ENCODE data around the gene TMEM50A.
"Not testable (repeated sequence)": the region's sequence is repeated elsewhere in the genome, so short reads cannot be mapped to it uniquely, and the experiment has no call there.

The TMEM50A gene

GRCh38 chr1:25309085-25309484 is 29.0 kb upstream of the TMEM50A start:
- H3K4me3 ChIP-seq (ENCODE audit: low read depth in 1 of 5, low read length in 5 of 5); H3K9me3 ChIP-seq (ENCODE audit: control insufficient read depth in 5 of 5, low read length in 5 of 5); H3K9ac ChIP-seq (ENCODE audit: low read length in 5 of 5); H3K4me1 ChIP-seq (ENCODE audit: control insufficient read depth in 5 of 5, insufficient read depth in 5 of 5, low read length in 5 of 5); H3K27ac ChIP-seq (ENCODE audit: low read depth, low read length); H3K27me3 ChIP-seq (ENCODE audit: control insufficient read depth in 5 of 5, insufficient read depth in 4 of 5, low read length in 5 of 5); H3K36me3 ChIP-seq (ENCODE audit: control insufficient read depth in 5 of 5, insufficient read depth in 5 of 5, low read length in 5 of 5): not testable (repeated sequence)

- not testable (repeated sequence) for H3K27me3 ChIP-seq (ENCODE audit: control insufficient read depth in 5 of 5, insufficient read depth in 4 of 5, low read length in 5 of 5); H3K27ac ChIP-seq (ENCODE audit: low read depth, low read length); H3K4me3 ChIP-seq (ENCODE audit: low read depth in 1 of 5, low read length in 5 of 5); H3K4me1 ChIP-seq (ENCODE audit: control insufficient read depth in 5 of 5, insufficient read depth in 5 of 5, low read length in 5 of 5); H3K36me3 ChIP-seq (ENCODE audit: control insufficient read depth in 5 of 5, insufficient read depth in 5 of 5, low read length in 5 of 5); H3K9me3 ChIP-seq (ENCODE audit: control insufficient read depth in 5 of 5, low read length in 5 of 5); H3K9ac ChIP-seq (ENCODE audit: low read length in 5 of 5)
These were observed 28.6 kb upstream of the TMEM50A start for GRCh38 chr1:25309486-25309885.

GRCh38 chr1:25312806-25313470 is 25.2 kb upstream of the TMEM50A start:
- not testable (repeated sequence) for H3K27me3 ChIP-seq (ENCODE audit: control insufficient read depth in 5 of 5, insufficient read depth in 4 of 5, low read length in 5 of 5); H3K9ac ChIP-seq (ENCODE audit: low read length in 5 of 5); H3K4me1 ChIP-seq (ENCODE audit: control insufficient read depth in 5 of 5, insufficient read depth in 5 of 5, low read length in 5 of 5); H3K4me3 ChIP-seq (ENCODE audit: low read depth in 1 of 5, low read length in 5 of 5); H3K36me3 ChIP-seq (ENCODE audit: control insufficient read depth in 5 of 5, insufficient read depth in 5 of 5, low read length in 5 of 5); H3K9me3 ChIP-seq (ENCODE audit: control insufficient read depth in 5 of 5, low read length in 5 of 5); H3K27ac ChIP-seq (ENCODE audit: low read depth, low read length)

GRCh38 chr1:25320314-25320938 is 17.7 kb upstream of the TMEM50A start:
- not testable (repeated sequence) for H3K9me3 ChIP-seq (ENCODE audit: control insufficient read depth in 5 of 5, low read length in 5 of 5); H3K27ac ChIP-seq (ENCODE audit: low read depth, low read length); H3K9ac ChIP-seq (ENCODE audit: low read length in 5 of 5); H3K4me1 ChIP-seq (ENCODE audit: control insufficient read depth in 5 of 5, insufficient read depth in 5 of 5, low read length in 5 of 5); H3K27me3 ChIP-seq (ENCODE audit: control insufficient read depth in 5 of 5, insufficient read depth in 4 of 5, low read length in 5 of 5); H3K4me3 ChIP-seq (ENCODE audit: low read depth in 1 of 5, low read length in 5 of 5); H3K36me3 ChIP-seq (ENCODE audit: control insufficient read depth in 5 of 5, insufficient read depth in 5 of 5, low read length in 5 of 5)

- H3K4me1 ChIP-seq (ENCODE audit: control insufficient read depth in 5 of 5, insufficient read depth in 5 of 5, low read length in 5 of 5); H3K9me3 ChIP-seq (ENCODE audit: control insufficient read depth in 5 of 5, low read length in 5 of 5); H3K36me3 ChIP-seq (ENCODE audit: control insufficient read depth in 5 of 5, insufficient read depth in 5 of 5, low read length in 5 of 5); H3K27ac ChIP-seq (ENCODE audit: low read depth, low read length); H3K9ac ChIP-seq (ENCODE audit: low read length in 5 of 5); H3K4me3 ChIP-seq (ENCODE audit: low read depth in 1 of 5, low read length in 5 of 5); H3K27me3 ChIP-seq (ENCODE audit: control insufficient read depth in 5 of 5, insufficient read depth in 4 of 5, low read length in 5 of 5): not testable (repeated sequence)
These were observed 16.0 kb upstream of the TMEM50A start for GRCh38 chr1:25322127-25322526.

GRCh38 chr1:25324407-25324806 is 13.7 kb upstream of the TMEM50A start:
- H3K9ac ChIP-seq (ENCODE audit: low read length in 5 of 5); H3K27ac ChIP-seq (ENCODE audit: low read depth, low read length); H3K4me1 ChIP-seq (ENCODE audit: control insufficient read depth in 5 of 5, insufficient read depth in 5 of 5, low read length in 5 of 5); H3K36me3 ChIP-seq (ENCODE audit: control insufficient read depth in 5 of 5, insufficient read depth in 5 of 5, low read length in 5 of 5); H3K4me3 ChIP-seq (ENCODE audit: low read depth in 1 of 5, low read length in 5 of 5); H3K27me3 ChIP-seq (ENCODE audit: control insufficient read depth in 5 of 5, insufficient read depth in 4 of 5, low read length in 5 of 5); H3K9me3 ChIP-seq (ENCODE audit: control insufficient read depth in 5 of 5, low read length in 5 of 5): not testable (repeated sequence)

- not testable (repeated sequence) for H3K27ac ChIP-seq (ENCODE audit: low read depth, low read length); H3K4me1 ChIP-seq (ENCODE audit: control insufficient read depth in 5 of 5, insufficient read depth in 5 of 5, low read length in 5 of 5); H3K36me3 ChIP-seq (ENCODE audit: control insufficient read depth in 5 of 5, insufficient read depth in 5 of 5, low read length in 5 of 5); H3K27me3 ChIP-seq (ENCODE audit: control insufficient read depth in 5 of 5, insufficient read depth in 4 of 5, low read length in 5 of 5); H3K9me3 ChIP-seq (ENCODE audit: control insufficient read depth in 5 of 5, low read length in 5 of 5); H3K9ac ChIP-seq (ENCODE audit: low read length in 5 of 5); H3K4me3 ChIP-seq (ENCODE audit: low read depth in 1 of 5, low read length in 5 of 5)
These were observed 10.0 kb upstream of the TMEM50A start for GRCh38 chr1:25327864-25328790.

- H3K4me1 ChIP-seq (ENCODE audit: control insufficient read depth in 5 of 5, insufficient read depth in 5 of 5, low read length in 5 of 5); H3K9ac ChIP-seq (ENCODE audit: low read length in 5 of 5); H3K9me3 ChIP-seq (ENCODE audit: control insufficient read depth in 5 of 5, low read length in 5 of 5); H3K27me3 ChIP-seq (ENCODE audit: control insufficient read depth in 5 of 5, insufficient read depth in 4 of 5, low read length in 5 of 5); H3K27ac ChIP-seq (ENCODE audit: low read depth, low read length); H3K4me3 ChIP-seq (ENCODE audit: low read depth in 1 of 5, low read length in 5 of 5); H3K36me3 ChIP-seq (ENCODE audit: control insufficient read depth in 5 of 5, insufficient read depth in 5 of 5, low read length in 5 of 5): not testable (repeated sequence)
These were observed 9.3 kb upstream of the TMEM50A start for GRCh38 chr1:25328791-25329185.

GRCh38 chr1:25329336-25329735 is 8.8 kb upstream of the TMEM50A start:
- H3K27ac ChIP-seq (ENCODE audit: low read depth, low read length): not testable (repeated sequence)

GRCh38 chr1:25329950-25330349 is 8.2 kb upstream of the TMEM50A start:
- not testable (repeated sequence) for H3K27me3 ChIP-seq (ENCODE audit: control insufficient read depth in 5 of 5, insufficient read depth in 4 of 5, low read length in 5 of 5); H3K9me3 ChIP-seq (ENCODE audit: control insufficient read depth in 5 of 5, low read length in 5 of 5); H3K27ac ChIP-seq (ENCODE audit: low read depth, low read length); H3K4me3 ChIP-seq (ENCODE audit: low read depth in 1 of 5, low read length in 5 of 5); H3K36me3 ChIP-seq (ENCODE audit: control insufficient read depth in 5 of 5, insufficient read depth in 5 of 5, low read length in 5 of 5); H3K4me1 ChIP-seq (ENCODE audit: control insufficient read depth in 5 of 5, insufficient read depth in 5 of 5, low read length in 5 of 5); H3K9ac ChIP-seq (ENCODE audit: low read length in 5 of 5)

More at GRCh38 chr1:25329336-25329735, 8.8 kb upstream of the TMEM50A start:
- not testable (repeated sequence) for H3K9me3 ChIP-seq (ENCODE audit: control insufficient read depth in 5 of 5, low read length in 5 of 5); H3K9ac ChIP-seq (ENCODE audit: low read length in 5 of 5); H3K4me3 ChIP-seq (ENCODE audit: low read depth in 1 of 5, low read length in 5 of 5); H3K27me3 ChIP-seq (ENCODE audit: control insufficient read depth in 5 of 5, insufficient read depth in 4 of 5, low read length in 5 of 5); H3K4me1 ChIP-seq (ENCODE audit: control insufficient read depth in 5 of 5, insufficient read depth in 5 of 5, low read length in 5 of 5); H3K36me3 ChIP-seq (ENCODE audit: control insufficient read depth in 5 of 5, insufficient read depth in 5 of 5, low read length in 5 of 5)

All from subcutaneous abdominal adipose tissue (tissue), 5 donors.